RWPE2 (cell line): ENCODE data around the gene BCL6B.
"Not testable (repeated sequence)": the region's sequence is repeated elsewhere in the genome, so short reads cannot be mapped to it uniquely, and the experiment has no call there.

Experiments used
- ATAC-seq: fragments of 200-7000 bp; cut with Tn5 transposase; 3 replicates; pipeline ENCODE4 v1.9.1; 2021; ENCODE audit warnings: low read depth
- DNase-seq: peaks from one replicate; pipeline ENCODE4 v3.0.0-alpha.2; 2020; ENCODE audit warnings: low spot score
- H3K27ac ChIP-seq: fragments of 450-650 bp; 2 replicates; pipeline ENCODE4 v1.5.1; 2017; ENCODE audit warnings: mild to moderate bottlenecking; ENCODE audit not compliant: poor library complexity, severe bottlenecking
- H3K27me3 ChIP-seq: fragments of 250-450 bp; sonication (Bioruptor Pico); 2 replicates; pipeline ENCODE4 v1.5.1; 2021; ENCODE audit warnings: mild to moderate bottlenecking, moderate library complexity; ENCODE audit not compliant: insufficient read depth, poor library complexity, severe bottlenecking
- H3K36me3 ChIP-seq: fragments of 250-450 bp; sonication (Bioruptor Pico); 2 replicates; pipeline ENCODE4 v1.5.1; 2020; ENCODE audit warnings: low read depth, mild to moderate bottlenecking, moderate library complexity
- H3K4me1 ChIP-seq: fragments of 250-450 bp; sonication (Bioruptor Pico); 2 replicates; pipeline ENCODE4 v1.5.1; 2021; ENCODE audit warnings: mild to moderate bottlenecking, moderate library complexity; ENCODE audit not compliant: insufficient read depth, poor library complexity, severe bottlenecking
- H3K4me3 ChIP-seq: fragments of 250-450 bp; sonication (Bioruptor Pico); 2 replicates; pipeline ENCODE4 v1.5.1; 2021; ENCODE audit warnings: mild to moderate bottlenecking, moderate library complexity; ENCODE audit not compliant: severe bottlenecking
- H3K9me3 ChIP-seq: fragments of 250-450 bp; sonication (Bioruptor Pico); 2 replicates; pipeline ENCODE4 v1.5.1; 2021; ENCODE audit warnings: mild to moderate bottlenecking, moderate library complexity; ENCODE audit not compliant: severe bottlenecking
- CTCF ChIP-seq: fragments of 450-650 bp; IDR thresholded peaks from one replicate; pipeline ENCODE4 v1.5.1; 2017; ENCODE audit warnings: mild to moderate bottlenecking, moderate library complexity; ENCODE audit not compliant: poor library complexity, severe bottlenecking

The BCL6B gene

GRCh38 chr17:6989779-6990178 lies 33.1 kb upstream of the BCL6B start:
- no peaks in the 10 kb centered on the region for H3K27me3 ChIP-seq
- DNase-seq = no peak
- no peaks in the 10 kb centered on the region for H3K36me3 ChIP-seq
- no peak for TF ChIP-seq CTCF
- H3K27ac ChIP-seq = no peak overlapping the region
- ATAC-seq = peak; percentile 44; the same call in 1 of the 3 replicates
- peaks cover under 1% of the 10 kb centered on the region for H3K4me1 ChIP-seq
- H3K4me3 ChIP-seq = no peak overlapping the region
- H3K9me3 ChIP-seq = no peaks in the 10 kb centered on the region

DNA sequence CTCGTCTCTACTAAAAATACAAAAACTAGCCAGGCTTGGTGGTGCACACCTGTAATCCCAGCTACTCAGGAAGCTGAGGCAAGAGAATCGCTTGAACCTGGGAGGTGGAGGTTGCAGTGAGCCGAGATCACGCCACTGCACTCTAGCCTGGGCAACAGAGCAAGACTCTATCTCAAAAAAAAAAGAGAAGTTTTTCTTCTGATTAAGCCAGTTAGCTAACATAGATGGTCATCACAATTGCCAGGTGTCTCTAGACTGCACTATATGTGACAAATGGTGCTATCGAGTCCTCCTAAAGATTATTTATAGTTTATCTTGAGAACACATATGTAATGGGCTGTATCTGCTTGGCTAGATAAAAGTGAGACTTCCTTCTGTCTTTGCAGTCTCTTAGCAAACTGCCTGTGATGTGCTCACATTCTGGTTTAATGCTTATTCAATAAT lies 29.2 kb upstream of the BCL6B start:
- not testable (repeated sequence) for H3K4me1 ChIP-seq, H3K9me3 ChIP-seq, DNase-seq, ATAC-seq, H3K27me3 ChIP-seq, H3K4me3 ChIP-seq, H3K36me3 ChIP-seq, H3K27ac ChIP-seq

DNA sequence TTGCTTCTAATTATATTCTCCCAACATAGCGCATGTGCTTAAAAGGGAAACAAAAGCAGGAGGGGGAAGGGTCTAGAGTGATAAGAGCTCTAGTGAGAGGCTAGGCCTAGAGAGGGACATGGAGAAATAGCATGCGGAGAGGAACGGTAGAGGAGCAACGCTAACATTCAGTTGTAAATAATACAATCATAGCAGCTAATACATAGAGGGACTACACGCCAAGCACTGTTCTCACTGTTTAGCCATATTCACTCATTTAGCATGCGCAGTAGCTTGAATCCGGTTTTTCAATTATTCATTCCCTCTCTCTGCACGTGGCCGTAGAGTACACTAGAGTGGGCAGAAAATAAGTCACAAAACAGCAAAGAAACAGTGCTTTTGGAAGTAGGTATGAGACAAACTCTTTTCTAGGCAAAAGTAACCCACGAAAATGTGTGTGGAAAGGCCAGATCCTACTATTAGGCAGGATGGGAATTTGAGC lies 28.7 kb upstream of the BCL6B start:
- no peaks in the 10 kb centered on the region for H3K9me3 ChIP-seq
- ATAC-seq = no peak
- no peak for TF ChIP-seq CTCF

DNA sequence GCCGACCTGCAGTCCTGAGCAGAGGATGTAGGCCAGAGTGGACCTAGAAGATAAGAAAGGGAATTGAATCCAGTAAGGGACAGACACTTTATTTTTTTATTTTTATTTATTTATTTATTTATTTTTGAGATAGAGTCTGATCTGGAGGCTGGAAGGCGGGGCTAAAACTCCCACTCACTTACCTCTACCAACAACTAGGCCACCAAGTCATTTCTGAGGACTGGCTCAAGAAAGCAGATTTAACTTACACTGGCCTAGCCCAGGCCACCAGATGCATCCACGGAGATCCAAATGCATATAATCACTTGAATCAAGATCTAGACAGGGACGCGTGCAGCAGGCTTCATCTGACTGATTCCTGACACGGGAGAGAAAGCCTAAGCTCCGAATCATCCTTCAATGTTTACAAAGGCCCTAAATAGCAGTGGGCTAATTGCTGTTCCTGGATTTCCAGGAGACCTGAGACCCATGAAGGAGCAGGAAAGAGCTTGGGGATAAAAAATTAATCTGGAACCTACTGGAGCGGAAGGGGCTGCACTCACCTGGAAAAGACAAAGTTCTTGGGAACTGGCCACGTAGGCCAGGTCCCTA lies 28.1 kb upstream of the BCL6B start:
- H3K4me3 ChIP-seq = peak overlapping the region; percentile 40
- DNase-seq = no peak

More for the DNA sequence above, 28.7 kb upstream of the BCL6B start:
- DNase-seq = no peak
- H3K4me1 ChIP-seq = peaks cover 4% of the 10 kb centered on the region
- peaks cover 4% of the 10 kb centered on the region; the same call in 1 of the 2 replicates for H3K36me3 ChIP-seq
- H3K27me3 ChIP-seq = no peaks in the 10 kb centered on the region
- no peak overlapping the region for H3K4me3 ChIP-seq
- no peak overlapping the region for H3K27ac ChIP-seq

More for the DNA sequence above, 28.1 kb upstream of the BCL6B start:
- H3K27me3 ChIP-seq = no peaks in the 10 kb centered on the region
- peaks cover 4% of the 10 kb centered on the region for H3K4me1 ChIP-seq
- H3K36me3 ChIP-seq = peaks cover 4% of the 10 kb centered on the region; the same call in 1 of the 2 replicates
- no peak overlapping the region for H3K27ac ChIP-seq
- H3K9me3 ChIP-seq = no peaks in the 10 kb centered on the region
- no peak for TF ChIP-seq CTCF
- no peak for ATAC-seq
